HFFc6 (cell line): ENCODE results near the gene GOT1. TPM values are rescaled to one million over a fixed set of nuclear protein-coding genes. Genes with fewer than 3 reads are reported as not detected.
A peak's percentile ranks its signal among the peaks of the same experiment; 100 is the strongest.

ENCODE experiments used
- DNase-seq: peaks from one replicate; pipeline ENCODE4 v3.0.0-alpha.2; 2018
- H3K27ac Mint-ChIP-seq: 2 replicates; pipeline ENCODE4 v1.8.0; 2020; ENCODE audit warnings: mild to moderate bottlenecking, mixed read lengths
- H3K27me3 Mint-ChIP-seq: 2 replicates; pipeline ENCODE4 v1.8.0; 2021; ENCODE audit warnings: mild to moderate bottlenecking, moderate library complexity, mixed read lengths; ENCODE audit not compliant: insufficient read depth
- H3K36me3 Mint-ChIP-seq: 2 replicates; pipeline ENCODE4 v1.8.0; 2021; ENCODE audit warnings: low read depth, mixed read lengths
- H3K4me1 Mint-ChIP-seq: 2 replicates; pipeline ENCODE4 v1.8.0; 2020; ENCODE audit warnings: low read depth, mixed read lengths
- H3K4me3 Mint-ChIP-seq: 2 replicates; pipeline ENCODE4 v1.8.0; 2020; ENCODE audit warnings: mild to moderate bottlenecking, moderate library complexity, mixed read lengths
- H3K9me3 Mint-ChIP-seq: 2 replicates; pipeline ENCODE4 v1.8.0; 2020; ENCODE audit warnings: mild to moderate bottlenecking, mixed read lengths
- total RNA-seq, 6 experiments: library from RNA; stranded (reverse); fragmentation: NEBNext Ultra II Directional; extraction: Animal tissue kit (Norgen Biotek cat#: 25700); gene quantifications; 2 replicates in 1 of 6; 3 replicates in 5 of 6; pipeline ENCODE4 v1.2.3, GENCODE V29; 2021
- TF ChIP-seq, protein P1 (sequence below): fragments of 200-600 bp; sonication (generic); IDR thresholded peaks from 2 replicates; pipeline ENCODE4 v1.5.0; 2021; ENCODE audit warnings: antibody characterized with exemption, mild to moderate bottlenecking

Gene GOT1
- total RNA-seq, 6 experiments from 2014 or later, result 34.9 to 42.0 (median 41.6) TPM

DNA sequence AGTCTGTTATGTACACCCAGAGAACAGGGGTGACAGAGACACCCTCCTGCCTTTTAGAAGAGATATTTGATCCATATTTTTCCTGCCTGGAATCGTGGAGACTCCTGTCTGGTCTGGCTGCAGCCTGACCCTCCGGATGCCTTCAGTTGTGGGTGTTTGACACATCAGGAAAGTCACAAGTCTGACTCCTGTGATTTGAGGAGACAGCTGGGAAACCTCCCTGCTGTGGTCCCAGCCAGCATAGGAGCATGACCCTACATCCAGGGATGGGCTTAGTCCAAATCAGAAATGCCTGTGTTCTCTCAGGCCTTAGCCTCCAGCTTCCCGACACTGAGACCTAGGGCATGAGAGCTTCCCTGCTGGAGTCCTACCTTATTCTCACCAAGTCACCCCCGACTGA is 43.4 kb downstream of the GOT1 start:
- TF ChIP-seq, protein P1, sequence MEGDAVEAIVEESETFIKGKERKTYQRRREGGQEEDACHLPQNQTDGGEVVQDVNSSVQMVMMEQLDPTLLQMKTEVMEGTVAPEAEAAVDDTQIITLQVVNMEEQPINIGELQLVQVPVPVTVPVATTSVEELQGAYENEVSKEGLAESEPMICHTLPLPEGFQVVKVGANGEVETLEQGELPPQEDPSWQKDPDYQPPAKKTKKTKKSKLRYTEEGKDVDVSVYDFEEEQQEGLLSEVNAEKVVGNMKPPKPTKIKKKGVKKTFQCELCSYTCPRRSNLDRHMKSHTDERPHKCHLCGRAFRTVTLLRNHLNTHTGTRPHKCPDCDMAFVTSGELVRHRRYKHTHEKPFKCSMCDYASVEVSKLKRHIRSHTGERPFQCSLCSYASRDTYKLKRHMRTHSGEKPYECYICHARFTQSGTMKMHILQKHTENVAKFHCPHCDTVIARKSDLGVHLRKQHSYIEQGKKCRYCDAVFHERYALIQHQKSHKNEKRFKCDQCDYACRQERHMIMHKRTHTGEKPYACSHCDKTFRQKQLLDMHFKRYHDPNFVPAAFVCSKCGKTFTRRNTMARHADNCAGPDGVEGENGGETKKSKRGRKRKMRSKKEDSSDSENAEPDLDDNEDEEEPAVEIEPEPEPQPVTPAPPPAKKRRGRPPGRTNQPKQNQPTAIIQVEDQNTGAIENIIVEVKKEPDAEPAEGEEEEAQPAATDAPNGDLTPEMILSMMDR, result no peak
- Mint-ChIP-seq H3K27me3 (peaks cover 2% of the 10 kb centered on the region; the same call in 1 of the 2 replicates), H3K27ac (no peak overlapping the region), H3K4me1 (peaks cover 11% of the 10 kb centered on the region), H3K36me3 (0 out of 2 replicates have a peak, but pooled peaks cover 8% of the 10 kb centered on the region), H3K9me3 (no peaks in the 10 kb centered on the region), H3K4me3 (no peak overlapping the region)
- no peak for DNase-seq

DNA sequence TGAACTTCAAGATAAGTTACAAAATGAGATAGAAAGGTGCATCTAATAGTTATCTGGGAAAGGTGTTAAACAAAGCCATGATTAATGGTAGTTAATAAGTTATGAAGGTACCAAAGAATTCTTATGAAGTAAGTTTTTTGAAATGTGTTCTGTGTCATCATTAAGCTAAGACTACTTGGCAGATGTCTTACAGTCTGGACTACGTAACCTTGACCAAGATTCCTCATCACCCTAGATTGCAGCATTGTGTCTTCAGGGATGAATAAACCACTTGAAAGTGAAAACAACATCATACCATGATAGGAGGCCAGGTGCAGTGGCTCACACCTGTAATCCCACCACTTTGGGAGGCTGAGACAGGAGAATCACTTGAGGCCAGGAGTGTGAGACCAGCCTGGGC is 48.2 kb downstream of the GOT1 start:
- no peaks in the 10 kb centered on the region for H3K27me3 Mint-ChIP-seq
- no peak overlapping the region for H3K27ac Mint-ChIP-seq
- TF ChIP-seq, protein P1, result no peak
- no peak overlapping the region for H3K4me3 Mint-ChIP-seq
- no peaks in the 10 kb centered on the region for H3K4me1 Mint-ChIP-seq
- no peaks in the 10 kb centered on the region for H3K9me3 Mint-ChIP-seq
- H3K36me3 Mint-ChIP-seq, result no peaks in the 10 kb centered on the region
- DNase-seq, result no peak

DNA sequence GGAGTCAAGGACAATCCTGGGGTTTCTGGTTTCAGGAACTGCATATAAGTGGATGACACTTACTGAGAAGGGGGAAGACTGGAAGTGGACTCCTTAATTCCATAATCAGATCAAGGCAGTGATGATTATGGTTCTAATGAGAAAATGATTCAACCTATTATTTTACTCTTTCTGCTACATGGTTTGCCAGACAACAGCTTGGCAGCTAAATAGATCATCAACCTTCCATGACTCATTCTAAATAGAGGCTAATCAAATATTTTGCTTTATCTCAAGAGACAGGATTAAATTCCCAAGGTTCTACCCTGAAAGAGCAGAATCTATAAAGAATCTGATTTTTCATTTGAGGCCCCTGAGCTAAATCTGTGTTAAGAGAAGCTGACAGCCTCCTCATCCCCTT is 55.0 kb downstream of the GOT1 start:
- no peak for DNase-seq
- H3K4me1 Mint-ChIP-seq, result peaks cover 54% of the 10 kb centered on the region
- no peak overlapping the region for H3K4me3 Mint-ChIP-seq
- TF ChIP-seq, protein P1, result no peak
- H3K9me3 Mint-ChIP-seq, result no peaks in the 10 kb centered on the region
- peak overlapping the region; percentile 18; the same call in 1 of the 2 replicates for H3K27ac Mint-ChIP-seq
- no peaks in the 10 kb centered on the region for H3K27me3 Mint-ChIP-seq
- H3K36me3 Mint-ChIP-seq, result no peaks in the 10 kb centered on the region

DNA sequence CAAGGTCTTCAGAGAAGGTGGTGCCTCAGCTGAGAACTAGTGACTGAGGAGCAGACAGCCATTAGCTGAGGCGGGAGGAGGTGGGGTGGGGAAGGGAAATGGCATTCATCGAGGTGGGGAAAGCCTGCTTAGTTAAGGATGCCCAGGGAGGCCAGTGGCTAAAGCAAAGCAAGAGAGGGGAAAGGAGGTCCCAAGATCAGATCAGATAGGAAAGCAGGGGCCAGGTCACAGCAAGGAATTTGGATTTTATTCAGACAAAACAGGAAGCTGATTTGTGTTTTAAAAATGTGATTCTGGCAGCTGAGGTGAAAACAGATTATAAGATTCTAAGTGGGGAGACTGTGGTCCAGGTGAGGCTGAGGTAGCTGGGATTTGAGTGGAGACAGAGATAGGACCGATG is 55.5 kb downstream of the GOT1 start:
- Mint-ChIP-seq H3K9me3 (no peaks in the 10 kb centered on the region), H3K4me3 (no peak overlapping the region), H3K27me3 (no peaks in the 10 kb centered on the region), H3K4me1 (peaks cover 59% of the 10 kb centered on the region), H3K36me3 (no peaks in the 10 kb centered on the region), H3K27ac (peak overlapping the region; percentile 18; the same call in 1 of the 2 replicates)
- TF ChIP-seq, protein P1, result no peak
- no peak for DNase-seq

DNA sequence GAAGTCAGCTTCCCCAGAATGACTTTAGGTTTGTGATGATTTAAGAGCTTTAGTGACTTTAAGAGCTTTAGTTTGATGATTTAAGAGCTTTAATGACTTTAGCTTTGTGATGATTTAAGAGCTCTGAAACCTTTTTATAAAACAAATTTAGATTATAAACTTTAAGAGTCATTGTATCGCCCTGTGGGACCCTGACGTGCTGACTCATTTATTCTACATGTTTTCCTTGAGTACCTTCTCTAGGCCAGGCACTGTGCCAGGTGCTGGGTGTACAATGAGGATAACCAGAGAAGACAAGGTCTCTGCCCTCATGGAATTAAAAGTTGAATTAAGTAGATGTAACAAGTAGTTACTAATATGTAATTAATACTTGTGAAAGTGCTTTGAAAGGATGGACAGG is 55.9 kb downstream of the GOT1 start:
- H3K27ac Mint-ChIP-seq, result peak overlapping the region; percentile 18
- DNase-seq, result peak; percentile 25
- H3K4me1 Mint-ChIP-seq, result peaks cover 63% of the 10 kb centered on the region
- no peaks in the 10 kb centered on the region for H3K36me3 Mint-ChIP-seq
- H3K27me3 Mint-ChIP-seq, result no peaks in the 10 kb centered on the region
- no peak overlapping the region for H3K4me3 Mint-ChIP-seq
- TF ChIP-seq, protein P1, result no peak
- H3K9me3 Mint-ChIP-seq, result no peaks in the 10 kb centered on the region
